DMS153 treated with DMSO at 0.1 percent for 48 hours (cell line): ENCODE results near the gene LST1.

Experiments
- DNase-seq: peaks from one replicate; lab custom pipeline; 2025; ENCODE audit not compliant: unreplicated experiment; lab: John Stamatoyannopoulos, UW

LST1 gene

DNA sequence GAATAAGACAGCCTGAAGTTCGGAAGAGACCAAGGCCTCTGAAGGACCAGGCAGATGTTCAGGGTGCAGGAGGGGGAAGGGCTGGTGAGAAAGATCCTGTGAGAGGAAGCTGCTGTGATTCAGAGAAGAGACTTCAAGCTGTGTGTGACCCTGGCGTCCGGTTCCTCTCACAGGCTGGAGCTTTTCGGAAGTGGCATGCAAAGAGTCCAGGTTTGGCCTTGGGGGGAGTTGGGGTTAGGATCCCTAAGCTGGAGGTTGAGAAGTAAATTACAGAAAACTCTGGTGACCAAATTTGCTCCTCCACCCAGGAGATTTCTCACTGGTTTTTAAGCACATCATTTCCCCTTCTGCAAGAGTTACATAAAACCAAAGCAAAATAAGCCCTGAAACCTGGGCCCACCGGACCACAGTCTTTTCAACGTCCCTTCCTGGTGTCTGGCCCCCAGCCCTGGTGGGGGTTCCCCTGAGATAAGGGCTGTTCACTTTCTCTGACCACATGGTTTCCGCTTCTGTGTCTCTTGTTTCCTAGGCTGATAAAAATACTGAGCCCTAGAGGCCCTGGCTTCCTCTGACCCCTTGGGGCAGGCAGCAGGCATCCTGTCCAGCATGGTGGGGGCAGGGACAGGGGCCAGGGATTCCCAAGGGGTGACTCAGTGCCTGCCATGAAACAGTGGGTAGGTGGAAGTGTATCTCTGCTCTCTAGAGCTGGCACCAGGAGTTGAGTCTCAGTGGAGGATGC lies 25.9 kb upstream of the LST1 start:
- DNase-seq = no peak

DNA sequence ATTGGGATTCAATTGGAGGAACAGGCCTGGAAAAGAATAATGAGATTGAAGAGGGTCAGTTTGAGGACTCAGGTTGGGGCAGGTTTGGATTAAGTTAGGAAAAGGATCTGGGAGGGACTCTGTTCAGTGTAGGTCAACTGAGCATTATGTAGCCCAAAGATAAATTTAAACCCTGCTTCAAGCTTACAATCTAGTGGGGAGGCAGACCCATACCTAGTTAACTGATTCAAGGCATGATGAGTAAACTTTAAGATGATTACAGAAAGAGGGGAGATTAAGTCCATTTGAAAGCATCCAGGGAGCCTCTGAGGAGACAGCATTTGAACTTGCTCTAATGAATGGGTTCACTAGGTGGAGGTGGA lies 25.4 kb upstream of the LST1 start:
- no peak for DNase-seq

DNA sequence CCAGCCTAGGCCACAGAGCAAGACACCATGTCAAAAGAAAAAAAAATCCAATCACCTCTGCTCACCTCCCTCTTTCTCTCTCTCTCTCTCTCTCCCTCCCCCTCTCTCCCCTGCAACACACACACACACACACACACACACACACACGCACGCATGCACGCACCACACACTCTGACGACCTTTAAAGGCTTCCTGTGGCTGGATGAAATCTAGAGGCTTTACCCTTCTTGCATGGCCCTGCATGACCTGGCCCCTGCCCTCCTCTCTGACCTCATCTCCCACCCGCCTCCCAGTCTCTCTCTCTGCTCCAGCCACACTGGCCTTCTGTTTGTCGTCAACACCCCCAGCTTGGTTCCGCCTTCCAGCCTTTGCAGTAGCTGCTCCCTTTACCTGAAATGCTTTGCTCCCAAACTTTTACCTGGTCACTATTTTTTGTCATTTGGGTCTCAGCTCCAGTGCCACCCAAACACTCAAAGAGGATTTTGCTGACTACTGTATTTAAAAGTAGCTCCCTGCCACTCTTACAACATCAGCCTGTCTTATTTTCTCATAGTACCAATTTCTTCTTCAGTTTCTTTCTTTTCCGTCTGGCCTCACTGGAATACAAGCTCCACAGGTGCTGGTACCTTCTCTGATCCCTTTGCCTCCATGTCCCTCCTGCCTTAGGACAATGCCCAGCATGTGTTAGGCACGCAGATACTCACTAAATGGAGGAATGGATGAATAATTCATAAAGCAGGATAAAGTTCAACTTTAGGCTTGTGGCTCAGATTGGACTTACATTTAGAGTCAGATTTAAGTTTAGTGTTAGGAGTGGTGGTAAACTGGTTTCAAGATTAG lies 18.3 kb upstream of the LST1 start:
- DNase-seq = no peak

DNA sequence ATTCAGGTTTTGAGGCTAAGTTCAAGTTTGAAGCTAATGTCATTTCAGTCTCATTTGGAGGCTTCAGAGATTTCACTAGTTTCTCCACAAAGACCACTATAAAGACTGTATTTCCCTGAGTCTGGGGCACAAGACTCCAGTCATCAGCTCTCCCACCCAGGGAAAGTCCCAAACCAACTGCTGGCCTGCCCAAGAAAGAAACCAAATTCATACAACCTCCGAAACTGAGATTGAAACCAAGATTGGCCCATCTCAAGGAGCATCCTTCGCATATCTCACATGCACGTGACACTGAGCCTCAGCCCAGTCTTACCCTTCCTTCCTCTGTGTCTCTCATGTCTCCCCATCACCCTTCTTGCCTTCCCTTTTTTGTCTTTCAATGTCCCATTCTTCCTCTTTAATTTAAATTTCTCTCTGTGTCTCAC lies 17.5 kb upstream of the LST1 start:
- no peak for DNase-seq

DNA sequence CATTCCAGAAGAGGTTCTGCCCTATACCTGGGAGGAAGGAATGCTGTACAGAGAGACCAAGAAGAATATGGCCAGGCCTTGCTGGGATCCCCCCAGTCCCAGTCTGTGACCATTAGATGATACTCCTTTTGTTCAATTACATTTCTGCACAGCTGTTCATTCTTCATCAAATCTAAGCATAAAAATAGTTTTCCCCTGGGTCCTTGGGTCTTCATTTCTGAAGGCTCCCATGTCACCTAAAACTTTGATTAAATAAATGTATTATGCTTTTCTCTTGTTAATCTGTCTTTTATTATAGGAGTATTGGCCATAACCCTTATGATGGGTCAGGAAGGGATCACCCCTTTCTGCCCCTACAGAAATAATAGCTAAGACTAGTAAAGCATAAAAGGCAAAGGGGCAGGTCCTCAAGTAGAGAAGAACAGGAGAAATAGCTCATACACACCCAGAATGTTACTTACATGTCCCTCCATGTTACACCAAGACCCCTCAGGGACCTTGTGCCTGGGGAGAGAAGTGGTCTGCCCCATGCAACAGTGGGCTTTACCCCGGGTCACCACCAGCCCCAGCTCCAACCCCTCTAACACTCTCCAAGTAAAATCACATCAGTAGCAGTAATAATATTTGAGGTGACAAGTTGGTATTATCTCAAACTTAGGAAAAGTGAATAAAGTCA lies 16.1 kb upstream of the LST1 start:
- DNase-seq = no peak

DNA sequence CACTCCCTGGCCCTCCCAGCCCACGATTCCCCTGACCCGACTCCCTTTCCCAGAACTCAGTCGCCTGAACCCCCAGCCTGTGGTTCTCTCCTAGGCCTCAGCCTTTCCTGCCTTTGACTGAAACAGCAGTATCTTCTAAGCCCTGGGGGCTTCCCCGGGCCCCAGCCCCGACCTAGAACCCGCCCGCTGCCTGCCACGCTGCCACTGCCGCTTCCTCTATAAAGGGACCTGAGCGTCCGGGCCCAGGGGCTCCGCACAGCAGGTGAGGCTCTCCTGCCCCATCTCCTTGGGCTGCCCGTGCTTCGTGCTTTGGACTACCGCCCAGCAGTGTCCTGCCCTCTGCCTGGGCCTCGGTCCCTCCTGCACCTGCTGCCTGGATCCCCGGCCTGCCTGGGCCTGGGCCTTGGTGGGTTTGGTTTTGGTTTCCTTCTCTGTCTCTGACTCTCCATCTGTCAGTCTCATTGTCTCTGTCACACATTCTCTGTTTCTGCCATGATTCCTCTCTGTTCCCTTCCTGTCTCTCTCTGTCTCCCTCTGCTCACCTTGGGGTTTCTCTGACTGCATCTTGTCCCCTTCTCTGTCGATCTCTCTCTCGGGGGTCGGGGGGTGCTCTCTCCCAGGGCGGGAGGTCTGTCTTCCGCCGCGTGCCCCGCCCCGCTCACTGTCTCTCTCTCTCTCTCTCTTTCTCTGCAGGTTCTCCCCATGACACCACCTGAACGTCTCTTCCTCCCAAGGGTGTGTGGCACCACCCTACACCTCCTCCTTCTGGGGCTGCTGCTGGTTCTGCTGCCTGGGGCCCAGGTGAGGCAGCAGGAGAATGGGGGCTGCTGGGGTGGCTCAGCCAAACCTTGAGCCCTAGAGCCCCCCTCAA lies 13.8 kb upstream of the LST1 start, which contains the start of gene LTA:
Gene LTA, plus strand, starts transcription at position 249 of the 871 bp plus-strand sequence. Its CDS starts 454 bp downstream, at position 703.
- DNase-seq = no peak

DNA sequence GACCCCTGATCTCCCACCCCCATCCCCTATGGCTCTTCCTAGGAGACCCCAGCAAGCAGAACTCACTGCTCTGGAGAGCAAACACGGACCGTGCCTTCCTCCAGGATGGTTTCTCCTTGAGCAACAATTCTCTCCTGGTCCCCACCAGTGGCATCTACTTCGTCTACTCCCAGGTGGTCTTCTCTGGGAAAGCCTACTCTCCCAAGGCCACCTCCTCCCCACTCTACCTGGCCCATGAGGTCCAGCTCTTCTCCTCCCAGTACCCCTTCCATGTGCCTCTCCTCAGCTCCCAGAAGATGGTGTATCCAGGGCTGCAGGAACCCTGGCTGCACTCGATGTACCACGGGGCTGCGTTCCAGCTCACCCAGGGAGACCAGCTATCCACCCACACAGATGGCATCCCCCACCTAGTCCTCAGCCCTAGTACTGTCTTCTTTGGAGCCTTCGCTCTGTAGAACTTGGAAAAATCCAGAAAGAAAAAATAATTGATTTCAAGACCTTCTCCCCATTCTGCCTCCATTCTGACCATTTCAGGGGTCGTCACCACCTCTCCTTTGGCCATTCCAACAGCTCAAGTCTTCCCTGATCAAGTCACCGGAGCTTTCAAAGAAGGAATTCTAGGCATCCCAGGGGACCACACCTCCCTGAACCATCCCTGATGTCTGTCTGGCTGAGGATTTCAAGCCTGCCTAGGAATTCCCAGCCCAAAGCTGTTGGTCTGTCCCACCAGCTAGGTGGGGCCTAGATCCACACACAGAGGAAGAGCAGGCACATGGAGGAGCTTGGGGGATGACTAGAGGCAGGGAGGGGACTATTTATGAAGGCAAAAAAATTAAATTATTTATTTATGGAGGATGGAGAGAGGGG lies 12.6 kb upstream of the LST1 start:
- no peak for DNase-seq

DNA sequence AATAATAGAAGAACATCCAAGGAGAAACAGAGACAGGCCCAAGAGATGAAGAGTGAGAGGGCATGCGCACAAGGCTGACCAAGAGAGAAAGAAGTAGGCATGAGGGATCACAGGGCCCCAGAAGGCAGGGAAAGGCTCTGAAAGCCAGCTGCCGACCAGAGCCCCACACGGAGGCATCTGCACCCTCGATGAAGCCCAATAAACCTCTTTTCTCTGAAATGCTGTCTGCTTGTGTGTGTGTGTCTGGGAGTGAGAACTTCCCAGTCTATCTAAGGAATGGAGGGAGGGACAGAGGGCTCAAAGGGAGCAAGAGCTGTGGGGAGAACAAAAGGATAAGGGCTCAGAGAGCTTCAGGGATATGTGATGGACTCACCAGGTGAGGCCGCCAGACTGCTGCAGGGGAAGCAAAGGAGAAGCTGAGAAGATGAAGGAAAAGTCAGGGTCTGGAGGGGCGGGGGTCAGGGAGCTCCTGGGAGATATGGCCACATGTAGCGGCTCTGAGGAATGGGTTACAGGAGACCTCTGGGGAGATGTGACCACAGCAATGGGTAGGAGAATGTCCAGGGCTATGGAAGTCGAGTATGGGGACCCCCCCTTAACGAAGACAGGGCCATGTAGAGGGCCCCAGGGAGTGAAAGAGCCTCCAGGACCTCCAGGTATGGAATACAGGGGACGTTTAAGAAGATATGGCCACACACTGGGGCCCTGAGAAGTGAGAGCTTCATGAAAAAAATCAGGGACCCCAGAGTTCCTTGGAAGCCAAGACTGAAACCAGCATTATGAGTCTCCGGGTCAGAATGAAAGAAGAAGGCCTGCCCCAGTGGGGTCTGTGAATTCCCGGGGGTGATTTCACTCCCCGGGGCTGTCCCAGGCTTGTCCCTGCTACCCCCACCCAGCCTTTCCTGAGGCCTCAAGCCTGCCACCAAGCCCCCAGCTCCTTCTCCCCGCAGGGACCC lies 11.7 kb upstream of the LST1 start:
- no peak for DNase-seq

DNA sequence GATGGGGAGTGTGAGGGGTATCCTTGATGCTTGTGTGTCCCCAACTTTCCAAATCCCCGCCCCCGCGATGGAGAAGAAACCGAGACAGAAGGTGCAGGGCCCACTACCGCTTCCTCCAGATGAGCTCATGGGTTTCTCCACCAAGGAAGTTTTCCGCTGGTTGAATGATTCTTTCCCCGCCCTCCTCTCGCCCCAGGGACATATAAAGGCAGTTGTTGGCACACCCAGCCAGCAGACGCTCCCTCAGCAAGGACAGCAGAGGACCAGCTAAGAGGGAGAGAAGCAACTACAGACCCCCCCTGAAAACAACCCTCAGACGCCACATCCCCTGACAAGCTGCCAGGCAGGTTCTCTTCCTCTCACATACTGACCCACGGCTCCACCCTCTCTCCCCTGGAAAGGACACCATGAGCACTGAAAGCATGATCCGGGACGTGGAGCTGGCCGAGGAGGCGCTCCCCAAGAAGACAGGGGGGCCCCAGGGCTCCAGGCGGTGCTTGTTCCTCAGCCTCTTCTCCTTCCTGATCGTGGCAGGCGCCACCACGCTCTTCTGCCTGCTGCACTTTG lies 10.7 kb upstream of the LST1 start, which contains the start of gene TNF:
Gene TNF, plus strand, starts transcription at position 231 of the 567 bp plus-strand sequence. Its CDS starts 177 bp downstream, at position 408.
- DNase-seq = no peak

DNA sequence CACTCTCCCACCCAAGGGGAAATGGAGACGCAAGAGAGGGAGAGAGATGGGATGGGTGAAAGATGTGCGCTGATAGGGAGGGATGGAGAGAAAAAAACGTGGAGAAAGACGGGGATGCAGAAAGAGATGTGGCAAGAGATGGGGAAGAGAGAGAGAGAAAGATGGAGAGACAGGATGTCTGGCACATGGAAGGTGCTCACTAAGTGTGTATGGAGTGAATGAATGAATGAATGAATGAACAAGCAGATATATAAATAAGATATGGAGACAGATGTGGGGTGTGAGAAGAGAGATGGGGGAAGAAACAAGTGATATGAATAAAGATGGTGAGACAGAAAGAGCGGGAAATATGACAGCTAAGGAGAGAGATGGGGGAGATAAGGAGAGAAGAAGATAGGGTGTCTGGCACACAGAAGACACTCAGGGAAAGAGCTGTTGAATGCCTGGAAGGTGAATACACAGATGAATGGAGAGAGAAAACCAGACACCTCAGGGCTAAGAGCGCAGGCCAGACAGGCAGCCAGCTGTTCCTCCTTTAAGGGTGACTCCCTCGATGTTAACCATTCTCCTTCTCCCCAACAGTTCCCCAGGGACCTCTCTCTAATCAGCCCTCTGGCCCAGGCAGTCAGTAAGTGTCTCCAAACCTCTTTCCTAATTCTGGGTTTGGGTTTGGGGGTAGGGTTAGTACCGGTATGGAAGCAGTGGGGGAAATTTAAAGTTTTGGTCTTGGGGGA lies 10.0 kb upstream of the LST1 start:
- DNase-seq = no peak

DNA sequence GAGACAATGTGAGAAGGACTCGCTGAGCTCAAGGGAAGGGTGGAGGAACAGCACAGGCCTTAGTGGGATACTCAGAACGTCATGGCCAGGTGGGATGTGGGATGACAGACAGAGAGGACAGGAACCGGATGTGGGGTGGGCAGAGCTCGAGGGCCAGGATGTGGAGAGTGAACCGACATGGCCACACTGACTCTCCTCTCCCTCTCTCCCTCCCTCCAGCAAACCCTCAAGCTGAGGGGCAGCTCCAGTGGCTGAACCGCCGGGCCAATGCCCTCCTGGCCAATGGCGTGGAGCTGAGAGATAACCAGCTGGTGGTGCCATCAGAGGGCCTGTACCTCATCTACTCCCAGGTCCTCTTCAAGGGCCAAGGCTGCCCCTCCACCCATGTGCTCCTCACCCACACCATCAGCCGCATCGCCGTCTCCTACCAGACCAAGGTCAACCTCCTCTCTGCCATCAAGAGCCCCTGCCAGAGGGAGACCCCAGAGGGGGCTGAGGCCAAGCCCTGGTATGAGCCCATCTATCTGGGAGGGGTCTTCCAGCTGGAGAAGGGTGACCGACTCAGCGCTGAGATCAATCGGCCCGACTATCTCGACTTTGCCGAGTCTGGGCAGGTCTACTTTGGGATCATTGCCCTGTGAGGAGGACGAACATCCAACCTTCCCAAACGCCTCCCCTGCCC lies 9.0 kb upstream of the LST1 start:
- no peak for DNase-seq

DNA sequence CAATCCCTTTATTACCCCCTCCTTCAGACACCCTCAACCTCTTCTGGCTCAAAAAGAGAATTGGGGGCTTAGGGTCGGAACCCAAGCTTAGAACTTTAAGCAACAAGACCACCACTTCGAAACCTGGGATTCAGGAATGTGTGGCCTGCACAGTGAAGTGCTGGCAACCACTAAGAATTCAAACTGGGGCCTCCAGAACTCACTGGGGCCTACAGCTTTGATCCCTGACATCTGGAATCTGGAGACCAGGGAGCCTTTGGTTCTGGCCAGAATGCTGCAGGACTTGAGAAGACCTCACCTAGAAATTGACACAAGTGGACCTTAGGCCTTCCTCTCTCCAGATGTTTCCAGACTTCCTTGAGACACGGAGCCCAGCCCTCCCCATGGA lies 8.5 kb upstream of the LST1 start:
- DNase-seq = no peak

DNA sequence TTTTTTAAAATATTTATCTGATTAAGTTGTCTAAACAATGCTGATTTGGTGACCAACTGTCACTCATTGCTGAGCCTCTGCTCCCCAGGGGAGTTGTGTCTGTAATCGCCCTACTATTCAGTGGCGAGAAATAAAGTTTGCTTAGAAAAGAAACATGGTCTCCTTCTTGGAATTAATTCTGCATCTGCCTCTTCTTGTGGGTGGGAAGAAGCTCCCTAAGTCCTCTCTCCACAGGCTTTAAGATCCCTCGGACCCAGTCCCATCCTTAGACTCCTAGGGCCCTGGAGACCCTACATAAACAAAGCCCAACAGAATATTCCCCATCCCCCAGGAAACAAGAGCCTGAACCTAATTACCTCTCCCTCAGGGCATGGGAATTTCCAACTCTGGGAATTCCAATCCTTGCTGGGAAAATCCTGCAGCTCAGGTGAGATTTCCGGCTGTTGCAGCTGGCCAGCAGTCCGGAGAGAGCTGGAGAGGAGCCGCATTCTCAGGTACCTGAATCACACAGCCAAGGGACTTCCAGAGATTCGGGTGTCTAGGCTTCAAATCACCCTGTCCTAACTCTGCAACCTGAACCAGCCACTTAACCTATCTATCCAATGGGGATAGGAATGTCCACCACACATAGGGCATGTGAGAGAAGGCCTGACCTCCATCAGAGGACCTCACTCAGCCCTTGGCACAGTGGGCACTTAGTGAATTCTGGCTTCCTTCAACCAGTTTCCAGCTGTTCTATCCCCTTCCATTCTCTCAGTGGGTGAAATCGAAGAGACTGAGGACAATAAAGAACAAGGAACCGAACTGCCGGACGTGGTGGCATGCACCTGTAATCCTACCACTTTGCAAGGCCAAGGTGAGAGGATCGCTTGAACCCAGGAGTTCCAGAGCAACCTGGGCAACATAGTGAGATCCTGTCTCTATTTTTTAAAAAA lies 7.6 kb upstream of the LST1 start:
- no peak for DNase-seq

DNA sequence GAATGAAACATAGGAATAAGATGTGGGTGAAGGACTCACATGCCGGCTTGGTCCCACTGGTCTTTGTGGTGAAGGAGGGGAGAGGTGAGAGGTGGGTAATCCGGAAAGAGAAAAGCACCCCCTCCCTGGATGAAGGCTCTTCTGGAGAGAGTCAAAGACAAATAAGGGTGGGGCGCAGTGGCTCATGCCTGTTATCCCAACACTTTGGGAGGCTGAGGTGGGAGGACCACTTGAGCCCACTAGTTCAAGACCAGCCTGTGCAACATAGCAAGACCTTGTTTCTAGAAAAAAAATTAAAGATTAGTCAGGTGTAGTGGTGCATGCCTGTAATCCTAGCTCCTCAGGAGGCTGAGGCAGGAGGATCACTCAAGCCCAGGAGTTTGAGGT lies 7.0 kb upstream of the LST1 start:
- no peak for DNase-seq

DNA sequence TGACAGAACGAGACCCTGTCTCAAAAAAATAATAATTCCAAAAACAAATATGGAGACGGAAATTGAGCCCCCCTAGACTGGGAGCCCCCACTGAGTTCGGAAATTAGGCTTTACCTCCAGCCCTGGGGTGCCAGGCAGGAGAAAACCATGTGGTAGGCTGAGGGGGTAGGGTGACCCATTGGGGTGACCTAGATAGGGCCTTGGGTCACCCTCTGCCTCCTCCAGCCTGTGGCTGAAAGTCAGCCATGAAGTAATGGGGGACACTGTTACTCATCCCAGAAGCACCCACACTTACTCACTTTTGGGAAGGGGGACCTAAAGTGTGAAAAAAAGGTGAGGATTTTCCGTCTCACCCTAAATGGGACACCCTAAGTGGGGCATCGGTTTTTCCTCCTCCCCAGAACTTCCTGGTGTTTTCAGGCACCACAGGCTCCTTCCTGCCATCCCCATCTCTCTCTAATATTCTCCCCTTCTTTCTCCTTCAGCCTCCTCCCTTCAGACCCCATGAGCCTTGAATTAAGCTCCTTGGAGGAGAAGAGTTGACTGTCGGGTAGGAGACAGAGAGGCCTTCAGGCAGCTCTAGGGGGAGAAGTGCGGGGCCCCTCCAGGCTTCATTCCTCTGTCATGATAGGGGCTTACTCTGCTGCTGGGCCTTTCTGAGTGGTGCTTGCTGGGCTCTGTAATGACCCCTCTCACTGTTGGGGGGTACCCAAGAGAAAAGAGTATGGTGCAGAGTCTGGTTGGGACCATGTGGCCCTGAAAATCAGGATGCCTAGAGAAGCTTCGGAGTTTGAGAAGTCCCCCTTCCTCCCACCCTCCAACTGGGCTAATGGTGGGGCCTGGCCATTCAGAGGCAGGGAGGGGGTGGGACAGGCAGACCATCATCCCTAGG lies 6.3 kb upstream of the LST1 start:
- DNase-seq = no peak
